GM21529 (cell line): ENCODE results near the gene BRD3.

Experiments used
- ATAC-seq: cut with Tn5 transposase; IDR thresholded peaks from one replicate; pipeline ENCODE4 v1.9.1; 2021; ENCODE audit not compliant: unreplicated experiment

Gene BRD3

DNA sequence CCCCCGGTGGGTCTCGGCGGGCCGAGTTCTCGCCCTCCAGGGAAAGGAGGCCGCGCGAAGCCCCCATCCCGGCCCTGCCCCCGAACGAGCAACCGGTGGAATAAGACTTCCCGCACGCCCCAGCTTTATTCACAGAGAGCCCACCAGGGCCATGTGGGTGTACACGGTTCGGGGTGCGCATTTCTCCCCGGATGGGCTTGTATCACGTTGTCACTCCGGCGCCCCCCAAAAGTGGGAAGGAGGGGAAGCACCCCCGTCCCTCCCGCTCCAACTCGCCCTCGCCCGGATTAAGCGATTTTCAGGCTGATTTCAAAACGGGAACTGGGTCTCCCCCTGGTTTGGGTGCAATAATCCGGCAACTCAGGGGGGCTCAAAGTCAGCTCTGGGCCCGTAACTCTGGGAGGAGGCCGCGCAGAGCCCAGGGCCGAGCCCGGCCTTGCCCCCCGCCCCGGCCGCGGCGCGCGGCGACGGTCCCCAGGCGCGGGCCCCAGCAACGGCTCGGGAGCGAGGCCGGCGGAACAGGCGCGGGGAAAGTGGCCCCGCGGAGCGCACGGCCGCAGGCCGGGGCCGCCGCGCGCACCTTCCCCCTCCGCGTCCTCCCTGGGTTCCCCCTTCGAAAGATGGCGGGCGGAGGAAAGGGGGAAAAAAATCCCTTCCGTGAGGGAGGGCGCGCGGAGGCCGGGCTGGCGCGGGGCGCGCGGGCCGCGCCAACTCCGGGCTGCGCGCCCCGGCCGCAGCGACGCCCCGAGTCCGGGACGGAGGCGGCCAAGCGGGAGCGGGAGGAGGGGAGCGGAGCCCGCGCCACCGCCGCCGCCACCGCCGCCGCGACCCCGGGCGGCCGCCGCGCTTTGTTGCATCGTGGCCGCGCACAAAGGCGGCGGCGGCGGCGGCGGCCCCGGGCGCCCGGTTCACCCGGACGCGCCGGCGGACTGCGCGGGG is 644 bp downstream of the BRD3 start:
- peak; percentile 21 for ATAC-seq

DNA sequence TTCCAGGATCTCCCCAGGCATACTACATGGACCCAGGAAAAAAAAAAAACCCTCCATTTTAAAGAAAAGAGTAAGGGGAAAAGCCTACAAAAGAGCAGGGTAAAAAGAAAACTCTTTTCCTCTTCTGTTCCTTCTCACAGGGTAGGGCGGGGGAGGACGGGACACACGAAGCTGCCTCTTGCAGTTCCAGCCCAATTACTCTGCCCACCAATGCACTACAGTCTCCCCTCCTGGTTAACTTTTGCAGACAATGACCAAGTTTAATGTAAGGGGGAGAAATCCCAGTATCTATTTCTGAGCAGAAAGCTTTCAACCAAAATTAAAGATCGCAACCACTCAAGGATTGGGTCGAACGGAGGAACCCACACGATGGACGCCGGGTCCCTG is 1.3 kb downstream of the BRD3 start:
- no peak for ATAC-seq

DNA sequence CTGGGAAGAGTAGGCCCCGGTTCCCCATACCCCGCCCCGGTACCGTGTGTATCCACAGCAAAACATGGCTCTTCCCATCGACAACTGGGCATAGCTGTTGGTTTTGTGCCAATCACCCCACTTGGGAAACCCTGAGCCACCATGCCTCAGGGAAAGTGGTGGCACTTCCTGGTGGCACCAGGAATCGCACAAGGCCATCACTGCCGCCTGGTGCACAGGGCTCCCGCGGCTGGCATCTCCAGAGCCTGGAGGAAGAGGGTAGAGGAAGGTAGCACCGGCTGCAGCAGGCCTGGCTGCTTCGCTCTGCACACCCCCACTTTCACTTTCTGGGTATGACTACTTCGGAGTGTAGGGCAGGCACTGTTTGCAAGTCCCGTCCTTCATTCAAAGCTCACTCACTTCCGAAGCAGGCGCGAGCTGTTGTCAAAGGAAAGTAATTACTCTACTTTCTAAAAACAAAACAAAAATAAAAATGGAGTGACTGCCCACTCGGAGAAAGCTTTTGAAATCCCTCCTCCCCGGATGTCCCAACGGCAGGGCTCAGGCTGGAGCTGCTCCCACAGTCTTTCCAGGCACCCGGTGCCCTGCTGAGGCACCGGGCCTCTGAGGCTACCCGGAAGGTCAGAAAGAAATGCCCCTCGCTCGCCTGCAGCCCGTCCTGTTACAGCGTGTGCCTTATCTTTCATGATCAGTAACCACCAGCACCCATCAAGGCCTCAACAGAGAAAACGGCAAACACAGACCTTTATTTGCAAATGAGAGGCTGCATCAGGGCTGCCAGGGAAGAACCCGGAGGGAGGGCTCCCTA is 2.0 kb downstream of the BRD3 start:
- peak; percentile 41 for ATAC-seq

DNA sequence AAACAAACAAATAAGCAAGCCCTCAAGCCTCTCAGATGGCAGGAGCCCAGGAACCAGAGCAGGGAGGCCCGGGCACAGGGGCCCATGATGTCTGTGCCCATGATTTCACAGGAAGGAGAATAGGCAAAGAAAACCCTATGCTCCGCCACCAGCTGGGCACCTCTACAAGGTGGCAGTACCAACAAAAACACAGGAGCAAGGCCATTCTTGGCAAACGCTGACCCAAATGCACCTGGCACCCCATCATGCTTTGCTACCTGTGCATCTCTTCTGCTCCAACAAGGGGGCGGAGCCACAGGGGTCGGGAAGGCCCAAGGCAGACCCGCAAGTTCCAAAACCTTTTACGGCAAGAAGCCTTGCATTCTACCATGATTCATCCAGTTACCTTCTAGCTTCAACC is 3.1 kb downstream of the BRD3 start:
- no peak for ATAC-seq

DNA sequence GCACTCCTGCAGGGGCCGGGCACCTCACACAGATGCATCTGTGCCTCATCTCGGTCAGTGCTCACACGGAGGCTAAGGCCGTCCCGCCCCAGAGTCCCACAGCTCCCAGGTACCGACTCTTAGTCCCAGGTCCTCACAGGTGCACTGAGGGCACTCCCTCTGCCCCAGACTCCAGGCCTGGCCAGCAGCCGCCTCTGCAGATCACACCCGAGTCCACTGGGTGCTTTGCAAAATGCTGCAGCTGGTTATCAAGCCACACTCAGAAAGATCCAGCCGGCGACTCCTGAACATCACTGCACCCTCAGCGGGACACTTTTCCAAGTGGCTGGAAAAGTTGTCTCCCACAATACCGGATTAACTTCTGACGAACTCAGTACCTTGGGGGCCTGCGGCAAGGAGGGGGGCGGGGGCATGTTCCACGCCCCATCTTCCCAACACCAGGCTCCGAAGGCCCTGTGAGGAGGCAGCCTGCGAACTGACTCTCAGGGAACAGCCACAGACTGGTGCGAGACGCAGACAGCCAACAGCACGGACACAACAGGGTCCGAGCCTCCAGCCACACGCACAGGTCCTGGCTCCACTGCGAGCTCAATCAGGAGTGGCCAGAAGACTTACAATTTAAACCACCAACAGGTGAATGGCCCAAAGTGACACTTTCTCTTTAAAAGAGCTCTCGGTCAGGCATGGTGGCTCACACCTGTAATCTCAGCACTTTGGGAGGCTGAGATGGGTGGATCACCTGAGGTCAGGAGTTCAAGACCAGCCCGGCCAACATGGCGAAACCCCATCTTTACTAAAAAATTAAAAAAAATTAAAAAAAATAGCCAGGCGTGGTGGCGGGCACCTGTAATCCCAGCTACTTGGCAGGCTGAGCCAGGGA is 4.0 kb downstream of the BRD3 start:
- ATAC-seq = no peak

DNA sequence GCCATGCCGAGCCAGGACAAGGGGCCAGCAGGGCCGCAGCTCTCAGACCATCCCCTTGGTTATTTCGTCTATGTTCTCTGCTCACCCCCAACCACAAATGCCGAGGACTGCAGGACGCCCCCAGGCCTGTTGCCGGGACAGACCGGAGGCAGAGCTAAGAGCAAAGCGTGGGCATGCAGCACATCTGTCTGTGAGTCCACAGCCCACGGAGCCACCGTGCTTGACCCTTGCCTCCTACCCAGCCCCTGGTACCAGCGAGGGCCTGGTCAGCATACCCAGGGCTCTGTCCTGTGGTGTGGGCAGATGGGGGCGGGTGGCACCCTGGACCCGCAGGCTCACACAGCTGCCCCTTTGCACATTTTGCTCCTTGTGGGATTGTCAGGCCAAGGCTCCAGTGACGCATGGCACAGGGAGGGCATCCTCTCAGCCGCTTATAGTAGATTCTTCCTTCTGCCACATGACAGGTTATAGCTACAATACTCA is 4.7 kb downstream of the BRD3 start:
- no peak for ATAC-seq

DNA sequence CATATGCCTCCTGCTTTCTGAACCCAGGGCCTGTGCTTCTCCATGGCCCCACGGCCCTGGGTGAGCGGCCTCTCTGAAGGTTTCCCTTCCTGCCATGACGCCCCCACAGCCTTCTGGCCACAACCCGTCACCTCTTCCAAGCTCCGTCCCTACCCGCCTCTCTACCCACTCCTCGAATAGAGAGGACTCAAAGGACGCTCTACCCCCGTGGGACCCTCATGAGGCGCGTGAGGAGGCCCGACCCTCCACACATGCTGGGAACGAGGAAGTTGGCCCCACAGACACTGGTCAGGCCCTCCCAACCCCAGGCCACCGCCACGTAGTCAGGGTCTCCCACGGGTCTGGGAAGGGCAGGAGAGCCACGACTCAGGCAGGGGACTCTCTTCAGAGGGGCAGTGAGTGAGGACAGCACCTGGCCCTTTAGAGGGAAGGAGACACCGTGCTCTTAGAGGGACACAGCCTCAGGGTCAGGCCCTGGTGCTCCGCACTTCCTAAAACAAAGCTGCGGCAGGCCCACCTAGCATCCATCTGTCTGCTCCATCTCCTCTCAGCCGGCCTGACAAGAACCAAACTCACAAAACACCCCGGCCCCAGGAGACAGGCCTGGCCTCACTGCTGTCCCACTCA is 5.3 kb downstream of the BRD3 start:
- ATAC-seq = no peak

DNA sequence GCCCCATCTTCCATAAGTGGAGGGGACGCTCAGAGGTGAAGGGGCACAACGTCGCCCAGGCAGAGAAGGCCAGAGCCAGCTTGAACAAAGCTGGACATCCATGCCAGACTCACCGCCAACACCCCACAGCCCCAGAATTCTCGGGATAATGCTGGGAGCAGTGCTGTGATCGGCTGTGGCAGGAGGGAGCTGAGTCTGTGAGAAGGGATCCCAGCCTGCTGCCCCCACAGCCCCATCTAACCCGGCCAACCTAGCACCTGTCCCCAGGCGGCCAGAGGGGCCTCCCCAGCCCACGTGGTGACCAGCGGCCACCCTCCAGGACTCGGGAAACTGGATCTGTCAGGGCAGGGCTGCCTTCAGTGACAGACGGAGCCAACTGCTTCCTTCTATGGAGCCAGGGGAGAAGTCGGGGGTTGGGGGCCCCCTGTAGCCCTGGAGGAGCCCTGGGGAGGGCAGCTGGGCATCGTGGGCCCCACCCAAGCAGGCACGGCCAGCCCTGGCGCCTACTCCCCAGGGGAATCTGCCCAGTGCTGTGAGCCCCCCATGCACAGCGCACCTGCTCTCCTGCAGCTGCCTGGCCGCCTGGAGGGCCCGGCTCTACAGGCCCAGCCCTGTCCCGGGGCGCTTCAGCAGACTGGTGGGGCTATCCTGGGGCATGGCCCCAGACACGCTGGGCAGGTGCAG is 6.0 kb downstream of the BRD3 start:
- no peak for ATAC-seq

DNA sequence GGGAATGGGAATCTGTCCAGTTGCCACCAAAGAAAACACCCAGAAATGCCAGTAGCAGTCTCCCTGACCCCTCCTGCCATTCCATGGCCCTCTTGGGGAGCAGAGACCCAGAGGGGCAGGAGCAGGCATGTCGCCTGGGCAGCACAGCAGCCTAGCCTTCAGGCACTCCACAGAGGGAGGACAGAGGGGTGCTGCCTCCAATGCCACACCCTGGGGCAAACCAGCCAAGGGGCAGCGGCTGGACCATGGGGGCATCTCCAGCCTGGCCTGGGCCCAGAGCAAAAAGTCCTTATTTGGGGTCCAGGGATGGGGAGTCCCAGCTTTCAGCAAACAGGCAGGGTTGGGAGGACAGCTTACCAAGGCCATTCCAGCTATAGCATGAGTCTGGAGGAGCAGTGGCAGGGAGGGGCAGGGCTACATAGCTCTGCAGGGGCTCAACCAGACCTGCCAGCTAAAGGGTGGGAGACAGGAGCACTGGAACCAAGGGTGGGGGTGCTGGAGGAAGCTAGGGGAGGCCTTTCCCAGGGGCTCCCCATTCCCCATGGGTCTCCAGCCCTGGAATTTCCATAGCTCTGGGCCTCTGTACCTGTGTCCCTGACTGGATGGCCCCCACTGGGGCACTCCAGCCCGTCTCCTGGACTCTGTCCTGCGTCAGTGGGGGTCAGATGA is 6.7 kb downstream of the BRD3 start:
- ATAC-seq = no peak

DNA sequence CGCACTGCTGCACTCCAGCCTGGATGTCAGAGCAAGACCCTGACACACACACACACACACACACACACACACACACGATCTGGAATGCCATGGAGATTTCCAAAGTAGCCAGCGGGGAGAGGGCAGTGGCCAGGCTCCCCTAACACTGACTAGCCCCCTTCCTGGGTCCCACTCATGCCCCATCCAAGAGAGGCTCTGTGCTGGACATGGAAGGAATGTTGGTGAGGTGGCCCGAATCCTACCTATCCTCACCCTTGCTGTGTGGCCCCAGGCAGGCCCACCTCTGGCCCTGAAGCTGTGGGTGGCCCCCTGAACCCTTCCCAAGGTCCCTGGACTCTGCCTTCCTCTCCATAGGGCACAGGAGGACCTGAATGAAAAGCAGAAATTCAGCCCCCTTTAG is 7.3 kb downstream of the BRD3 start:
- no peak for ATAC-seq

DNA sequence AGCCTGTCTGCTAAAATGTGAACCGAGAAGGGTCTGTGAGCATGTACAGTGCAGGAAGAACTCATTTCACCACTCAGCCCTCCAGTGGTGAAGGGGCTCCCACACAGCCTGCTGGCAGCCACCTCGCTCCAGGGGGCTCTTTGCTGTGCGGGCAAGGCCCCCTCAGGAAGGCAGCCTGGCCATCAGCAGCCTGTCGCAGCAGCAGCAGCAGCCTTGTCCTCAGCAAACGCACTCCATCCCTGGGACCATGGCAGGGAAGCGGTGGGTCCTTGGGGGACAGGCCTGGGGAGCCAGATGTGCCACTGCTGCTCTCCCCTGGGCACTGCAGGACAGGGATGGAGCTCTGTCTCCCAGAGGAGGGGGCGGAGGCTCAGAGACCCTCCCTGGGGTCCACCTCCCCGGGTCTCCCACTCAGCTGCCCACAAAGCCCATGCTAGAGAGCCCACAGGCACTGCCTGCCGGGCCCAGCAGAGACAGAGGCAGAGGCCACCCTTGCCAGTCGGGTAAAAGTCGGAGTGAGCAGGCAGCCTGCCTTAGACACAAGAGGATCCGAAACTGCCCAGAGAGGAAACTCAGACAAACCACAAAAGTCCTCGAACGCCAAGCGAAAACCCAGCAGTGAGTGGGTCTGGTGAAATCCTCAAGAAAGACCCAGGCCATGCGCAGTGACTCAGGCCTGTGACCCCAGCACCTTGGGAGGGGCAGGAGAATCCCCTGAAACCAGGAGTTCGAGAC is 8.0 kb downstream of the BRD3 start:
- ATAC-seq = peak; percentile 79

DNA sequence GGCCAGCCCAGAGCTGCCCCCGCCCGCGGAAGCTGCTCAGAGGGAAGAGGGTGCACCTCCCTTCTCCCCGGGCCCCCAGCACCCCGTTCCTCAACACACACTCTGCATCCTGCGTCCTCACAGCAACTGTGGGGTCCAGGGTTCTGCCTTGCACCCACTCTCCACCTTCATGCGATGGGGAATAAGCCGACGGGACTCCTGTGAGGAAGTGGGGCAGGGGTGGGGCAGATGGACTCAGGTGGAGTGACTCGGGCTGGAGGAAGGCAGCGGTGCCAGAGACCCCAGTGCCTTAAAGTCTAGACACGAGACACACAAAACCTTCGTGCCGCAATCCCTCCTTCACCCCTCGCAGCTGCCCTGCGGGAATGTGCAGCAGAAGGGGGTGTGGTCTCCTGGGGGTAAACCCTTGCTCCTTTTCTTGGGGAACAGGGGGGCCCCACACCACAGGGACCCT is 8.6 kb downstream of the BRD3 start:
- no peak for ATAC-seq

DNA sequence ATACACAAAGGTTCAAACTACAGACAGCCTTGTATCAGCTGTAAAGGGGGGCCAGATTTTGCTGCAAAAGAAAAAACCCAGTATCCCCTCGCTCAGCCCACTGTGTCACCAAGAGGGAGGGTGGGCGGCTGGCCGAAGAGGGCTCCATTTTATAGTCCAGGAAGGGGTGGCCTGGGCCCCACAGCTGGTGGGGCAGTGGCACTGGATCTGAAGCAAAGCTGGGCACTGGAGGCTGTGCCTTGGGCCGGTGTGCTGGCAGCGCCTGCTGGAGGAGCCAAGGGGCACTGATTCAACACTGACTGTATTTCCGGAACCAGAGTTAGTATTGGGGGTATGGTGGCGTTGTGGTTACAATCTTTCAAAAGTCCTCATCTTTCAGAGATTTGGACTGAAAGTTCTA is 9.1 kb downstream of the BRD3 start:
- ATAC-seq = no peak

DNA sequence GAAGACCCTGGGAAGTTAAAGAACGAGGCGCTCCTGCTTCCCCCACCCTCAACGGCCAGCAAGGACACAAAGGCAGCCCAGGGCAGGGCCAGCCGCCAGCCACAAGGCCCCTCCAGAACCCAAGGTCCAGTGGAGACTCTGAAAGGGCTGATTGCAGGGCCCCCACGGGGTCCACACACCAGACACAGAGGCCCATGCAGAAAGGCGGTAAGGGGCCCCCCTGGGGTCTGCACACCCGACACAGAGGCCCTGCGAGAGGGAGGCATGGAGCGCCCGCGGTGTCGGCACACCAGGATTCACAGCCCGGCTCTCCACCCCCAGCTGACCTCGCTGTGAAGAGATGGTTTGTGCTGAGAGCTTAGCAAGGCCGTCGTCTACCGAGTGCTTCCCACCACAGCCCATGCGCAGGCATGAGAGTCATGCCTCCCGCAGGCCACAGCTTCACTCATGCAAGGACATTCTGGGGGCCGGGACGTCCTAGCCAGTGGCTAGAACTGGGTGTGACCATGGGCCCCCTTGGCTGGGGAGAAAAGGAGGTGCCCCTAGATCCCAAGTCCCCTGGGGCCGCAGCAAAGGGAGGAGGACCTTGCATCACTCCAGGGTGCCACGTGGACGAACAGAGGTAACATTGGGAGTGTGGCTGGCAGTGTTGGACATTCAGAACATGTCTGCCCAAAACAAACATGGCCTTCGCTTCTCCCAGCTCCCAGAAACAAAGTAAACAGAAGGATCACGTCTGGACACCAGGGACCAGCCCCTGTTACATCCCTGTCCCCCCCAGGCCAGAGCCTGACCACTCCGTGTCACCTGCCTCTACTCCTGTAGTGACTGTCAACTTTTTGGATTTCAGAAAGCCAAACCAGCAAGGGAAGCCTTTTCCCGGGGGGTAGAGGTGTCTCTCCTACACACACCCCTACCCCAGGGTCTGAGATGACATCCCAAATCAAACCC is 9.8 kb downstream of the BRD3 start:
- ATAC-seq = no peak

DNA sequence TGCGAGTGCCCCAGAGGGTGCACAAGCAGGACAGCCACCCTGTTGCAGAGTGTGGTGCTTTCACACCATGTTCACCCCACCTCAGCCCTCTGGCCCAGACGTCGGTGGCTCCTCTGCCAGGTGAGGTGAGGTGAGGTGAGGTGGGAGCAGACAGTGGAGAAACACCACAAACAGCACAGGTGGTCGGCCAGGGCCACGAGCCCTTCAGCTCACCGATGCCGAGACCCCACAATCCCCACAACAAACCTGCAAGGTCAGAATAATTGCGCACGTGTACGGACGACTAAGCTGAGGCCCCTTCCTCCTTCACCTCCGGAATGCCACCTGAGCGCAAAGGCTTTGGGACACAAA is 10.5 kb downstream of the BRD3 start:
- no peak for ATAC-seq

DNA sequence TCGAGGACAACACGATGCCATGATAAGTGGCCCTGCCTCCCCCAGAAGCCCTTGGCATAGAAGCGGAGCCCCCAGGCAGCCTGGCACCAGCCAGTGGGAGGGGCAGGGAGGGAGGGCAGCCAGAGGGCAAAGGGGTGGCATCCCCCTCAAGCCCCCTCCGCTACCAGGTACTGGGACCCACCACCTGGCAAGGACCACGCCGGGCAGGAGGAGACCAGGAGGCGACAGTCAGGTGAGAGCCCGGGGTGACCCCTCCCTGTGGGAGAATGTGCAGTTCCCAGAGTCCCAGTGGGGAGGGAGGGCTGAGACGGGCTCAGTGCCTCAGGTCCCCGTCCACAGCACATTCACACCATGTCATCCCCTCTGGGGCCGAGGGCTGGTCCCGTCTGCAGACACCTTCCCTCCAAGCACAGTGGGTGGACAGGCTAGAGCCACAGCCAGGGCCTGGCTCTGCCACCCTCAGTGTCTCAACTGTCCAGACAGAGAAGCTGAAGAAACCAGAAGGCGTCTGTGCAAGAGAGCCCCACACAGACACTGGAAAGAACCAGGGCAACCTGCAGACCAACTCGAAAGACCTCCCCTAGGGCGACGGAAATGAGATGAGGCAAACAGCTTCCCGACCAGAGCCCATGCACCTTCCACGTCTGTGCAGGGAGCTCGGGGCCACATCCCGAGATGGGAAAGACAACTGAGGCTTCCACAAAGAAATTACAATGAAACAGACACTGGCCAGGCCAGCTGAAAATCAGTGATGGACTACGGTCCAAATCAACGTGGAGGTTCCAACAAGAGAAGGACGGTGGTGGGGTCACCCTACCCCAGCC is 11.1 kb downstream of the BRD3 start:
- ATAC-seq = no peak

DNA sequence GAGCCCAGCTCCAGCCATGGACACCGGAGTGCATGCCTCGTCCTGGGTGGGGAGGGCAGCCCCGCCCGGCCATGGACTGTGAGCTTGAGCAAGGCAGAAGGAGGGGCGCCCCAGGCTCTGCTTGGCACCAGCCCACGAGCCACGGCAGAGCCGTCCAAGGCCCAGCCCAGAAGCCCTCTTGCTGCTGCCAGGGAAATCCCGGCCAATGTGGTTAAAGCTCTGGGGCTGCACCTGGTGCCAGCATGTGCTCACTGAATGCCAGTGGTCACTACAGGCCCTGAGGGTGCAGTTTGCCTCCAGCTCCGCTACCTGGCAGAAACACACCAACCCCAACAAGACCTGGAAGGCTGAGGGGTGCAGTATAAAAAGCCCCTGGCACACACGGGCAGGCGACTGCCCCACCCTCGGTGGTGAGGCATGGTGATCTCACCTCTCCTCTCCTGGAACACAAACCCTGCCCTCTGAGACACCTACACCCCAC is 11.8 kb downstream of the BRD3 start:
- no peak for ATAC-seq
